ENCODE results near the gene NXPH4. TPM values are rescaled to one million over a fixed set of nuclear protein-coding genes. Genes with fewer than 3 reads are reported as not detected.
A peak's percentile ranks its signal among the peaks of the same experiment; 100 is the strongest.

Gene NXPH4
- total RNA-seq, result 2.4 and 4.3 TPM in 2 replicates
- 5.5 TPM for polyA plus RNA-seq (2012)

- peak; percentile 26 for DNase-seq (ENCODE audit: low read depth)
Observed at GRCh38 chr12:57216014-57216911, at the start of gene NXPH4. TSS of gene NXPH4 (plus strand) at chr12:57216794. CDS start at chr12:57216970, 176 bp downstream.

GRCh38 chr12:57166971-57167371 is 49.6 kb upstream of the NXPH4 start:
- DNase-seq (ENCODE audit: low read depth), result no peak

- DNase-seq (ENCODE audit: low read depth), result no peak
Observed at GRCh38 chr12:57168058-57168457, 48.5 kb upstream of the NXPH4 start.

- no peak for DNase-seq (ENCODE audit: low read depth)
Observed at GRCh38 chr12:57169046-57169795, 47.4 kb upstream of the NXPH4 start.

- peak; percentile 65 for DNase-seq (ENCODE audit: low read depth)
Observed at GRCh38 chr12:57169969-57170368, 46.6 kb upstream of the NXPH4 start.

- no peak for DNase-seq (ENCODE audit: low read depth)
Observed at GRCh38 chr12:57170408-57170807, 46.2 kb upstream of the NXPH4 start.

GRCh38 chr12:57170927-57171326 is 45.7 kb upstream of the NXPH4 start:
- no peak for DNase-seq (ENCODE audit: low read depth)

GRCh38 chr12:57171668-57172067 is 44.9 kb upstream of the NXPH4 start:
- DNase-seq (ENCODE audit: low read depth), result no peak

- peak; percentile 28 for DNase-seq (ENCODE audit: low read depth)
Observed at GRCh38 chr12:57173089-57173488, 43.5 kb upstream of the NXPH4 start.

GRCh38 chr12:57173683-57174082 is 42.9 kb upstream of the NXPH4 start:
- DNase-seq (ENCODE audit: low read depth), result no peak

GRCh38 chr12:57175428-57176138 is 41.0 kb upstream of the NXPH4 start:
- peak; percentile 56 for DNase-seq (ENCODE audit: low read depth)

GRCh38 chr12:57176139-57176477 is 40.5 kb upstream of the NXPH4 start:
- DNase-seq (ENCODE audit: low read depth), result no peak

- DNase-seq (ENCODE audit: low read depth), result no peak
Observed at GRCh38 chr12:57176846-57177245, 39.7 kb upstream of the NXPH4 start.

GRCh38 chr12:57177354-57177753 is 39.2 kb upstream of the NXPH4 start:
- no peak for DNase-seq (ENCODE audit: low read depth)

- no peak for DNase-seq (ENCODE audit: low read depth)
Observed at GRCh38 chr12:57178213-57178612, 38.4 kb upstream of the NXPH4 start.

GRCh38 chr12:57179331-57180086 is 37.1 kb upstream of the NXPH4 start:
- DNase-seq (ENCODE audit: low read depth), result no peak

- DNase-seq (ENCODE audit: low read depth), result no peak
Observed at GRCh38 chr12:57180321-57180989, 36.1 kb upstream of the NXPH4 start.

GRCh38 chr12:57181072-57181471 is 35.5 kb upstream of the NXPH4 start:
- no peak for DNase-seq (ENCODE audit: low read depth)

GRCh38 chr12:57181561-57182155 is 34.9 kb upstream of the NXPH4 start:
- no peak for DNase-seq (ENCODE audit: low read depth)

Measured in myocyte (in vitro differentiated cells).